RKO (cell line): ENCODE results near the gene MLLT10.

Experiments used
- DNase-seq: peaks from one replicate; pipeline ENCODE4 v3.0.0-alpha.2; 2016; ENCODE audit warnings: low spot score

MLLT10 gene

GRCh38 chr10:21638681-21639080, 104.6 kb downstream of the MLLT10 start:
- no peak for DNase-seq

GRCh38 chr10:21648040-21648439, 114.0 kb downstream of the MLLT10 start:
- DNase-seq = no peak

- no peak for DNase-seq
Observed at GRCh38 chr10:21649454-21649872, 115.4 kb downstream of the MLLT10 start.

- DNase-seq = no peak
Observed at GRCh38 chr10:21650353-21650752, 116.3 kb downstream of the MLLT10 start.

GRCh38 chr10:21655236-21655635, 121.2 kb downstream of the MLLT10 start:
- no peak for DNase-seq

- DNase-seq = no peak
Observed at GRCh38 chr10:21655687-21656086, 121.7 kb downstream of the MLLT10 start.

GRCh38 chr10:21661087-21661486, 127.1 kb downstream of the MLLT10 start:
- no peak for DNase-seq

GRCh38 chr10:21661935-21662334, 127.9 kb downstream of the MLLT10 start:
- no peak for DNase-seq

- no peak for DNase-seq
Observed at GRCh38 chr10:21662635-21663034, 128.6 kb downstream of the MLLT10 start.

- no peak for DNase-seq
Observed at GRCh38 chr10:21668831-21669230, 134.8 kb downstream of the MLLT10 start.

GRCh38 chr10:21670391-21670790, 136.4 kb downstream of the MLLT10 start:
- DNase-seq = no peak

- DNase-seq = no peak
Observed at GRCh38 chr10:21673668-21674067, 139.6 kb downstream of the MLLT10 start.

- peak; percentile 63 for DNase-seq
Observed at GRCh38 chr10:21675157-21675796, 141.2 kb downstream of the MLLT10 start.

- DNase-seq = no peak
Observed at GRCh38 chr10:21677551-21677950, 143.5 kb downstream of the MLLT10 start.

GRCh38 chr10:21681156-21681555, 147.1 kb downstream of the MLLT10 start:
- DNase-seq = no peak

GRCh38 chr10:21687266-21688008, 153.4 kb downstream of the MLLT10 start:
- no peak for DNase-seq

GRCh38 chr10:21688009-21688332, 153.9 kb downstream of the MLLT10 start:
- no peak for DNase-seq

GRCh38 chr10:21688870-21689269, 154.8 kb downstream of the MLLT10 start:
- no peak for DNase-seq

- no peak for DNase-seq
Observed at GRCh38 chr10:21689881-21690280, 155.8 kb downstream of the MLLT10 start.

GRCh38 chr10:21692916-21693315, 158.9 kb downstream of the MLLT10 start:
- no peak for DNase-seq

GRCh38 chr10:21693418-21693817, 159.4 kb downstream of the MLLT10 start:
- no peak for DNase-seq

- no peak for DNase-seq
Observed at GRCh38 chr10:21694631-21695030, 160.6 kb downstream of the MLLT10 start.

- no peak for DNase-seq
Observed at GRCh38 chr10:21696302-21696701, 162.3 kb downstream of the MLLT10 start.

GRCh38 chr10:21699575-21699974, 165.5 kb downstream of the MLLT10 start:
- no peak for DNase-seq
